Renal cortex interstitium (tissue), 15 donors: ENCODE measurements around the gene GMCL2. TPM values are rescaled to one million over a fixed set of nuclear protein-coding genes. Genes with fewer than 3 reads are reported as not detected.
"Not testable (repeated sequence)": the region's sequence is repeated elsewhere in the genome, so short reads cannot be mapped to it uniquely, and the experiment has no call there.

Source experiments
- DNase-seq, 11 donors: peaks; one replicate each; pipeline ENCODE4 v3.0.0-alpha.2; 2013; ENCODE audit warnings: low read depth in 9 of 11, low spot score in 4 of 11; ENCODE audit errors: extremely low read depth in 1 of 11
- long read RNA-seq, 16 experiments: transcript quantifications; one replicate each; lab custom pipeline, GENCODE V29; 2026
- polyA plus RNA-seq, 3 donors: library from polyadenylated mRNA; unstranded; fragments of 120-200 nt; gene quantifications; one replicate each; pipeline ENCODE4 v1.2.1, GENCODE V29; 2013; ENCODE audit not compliant: insufficient read length in 3 of 3

The GMCL2 gene, protein sequence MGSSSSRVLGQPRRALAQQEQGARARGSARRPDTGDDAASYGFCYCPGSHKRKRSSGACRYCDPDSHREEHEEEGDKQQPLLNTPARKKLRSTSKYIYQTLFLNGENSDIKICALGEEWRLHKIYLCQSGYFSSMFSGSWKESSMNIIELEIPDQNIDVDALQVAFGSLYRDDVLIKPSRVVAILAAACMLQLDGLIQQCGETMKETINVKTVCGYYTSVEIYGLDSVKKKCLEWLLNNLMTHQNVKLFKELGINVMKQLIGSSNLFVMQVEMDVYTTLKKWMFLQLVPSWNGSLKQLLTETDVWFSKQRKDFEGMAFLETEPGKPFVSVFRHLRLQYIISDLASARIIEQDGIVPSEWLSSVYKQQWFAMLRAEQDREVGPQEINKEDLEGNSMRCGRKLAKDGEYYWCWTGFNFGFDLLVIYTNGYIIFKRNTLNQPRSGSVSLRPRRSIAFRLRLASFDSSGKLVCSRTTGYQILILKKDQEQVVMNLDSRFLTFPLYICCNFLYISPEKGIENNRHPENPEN
- polyA plus RNA-seq: under 1 TPM; 0.04 to 0.11 (median 0.08) TPM
- long read RNA-seq, donor 1, partial matches to known transcripts: 0 of 1 reads
- long read RNA-seq, donor 1, other reads (novel, unspliced or antisense): 0 of 1 reads
- long read RNA-seq, donor 2, partial matches to known transcripts: 0 of 2 reads
- long read RNA-seq, donor 2, other reads (novel, unspliced or antisense): 0 of 2 reads
- long read RNA-seq, donor 3: 0 reads
- long read RNA-seq, donor 4: 0 reads
- long read RNA-seq, donor 5: 0 reads
- long read RNA-seq, donor 6: 0 reads
- long read RNA-seq, donor 7: 0 reads
- long read RNA-seq, donor 8: 0 reads
- long read RNA-seq, donor 9, partial matches to known transcripts: 0 of 1 reads
- long read RNA-seq, donor 9, other reads (novel, unspliced or antisense): 0 of 1 reads
- long read RNA-seq, donor 10: 0 reads
- long read RNA-seq, donor 11: 0 reads
- long read RNA-seq, donor 12: 0 reads
- long read RNA-seq, donor 13: 0 reads
- long read RNA-seq, donor 14: 0 reads
- long read RNA-seq, donor 15: 0 reads
- long read RNA-seq, donor 16: 0 reads

- no peak for DNase-seq
Observed at GRCh38 chr5:178187014-178187413, at the start of gene GMCL2. Gene GMCL2 (minus strand): TSS chr5:178187371. CDS start chr5:178187299, 72 bp downstream.

DNA sequence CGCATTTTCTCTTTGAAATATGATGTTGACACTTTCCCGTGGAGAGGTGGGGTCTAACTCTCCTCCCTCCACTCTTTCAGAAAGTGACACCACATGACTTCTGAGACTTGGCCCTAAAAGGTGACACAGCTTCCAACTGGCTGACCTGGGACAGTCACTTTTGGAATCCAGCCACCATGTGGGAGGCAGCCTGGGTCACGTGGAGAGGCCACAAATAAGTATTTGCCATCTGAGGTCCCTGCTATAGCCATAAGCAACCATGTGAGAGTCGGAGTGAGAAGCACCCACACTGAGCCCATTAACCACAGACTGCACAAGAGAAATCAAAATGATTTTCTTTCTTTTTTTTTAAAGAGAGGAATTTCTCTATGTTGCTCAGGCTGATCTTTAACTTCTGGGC is 49.5 kb upstream of the GMCL2 start:
- DNase-seq: peak in 1 of 11 donors; percentile 31

GRCh38 chr5:178236126-178236525 is 49.0 kb upstream of the GMCL2 start:
- no peak for DNase-seq

DNA sequence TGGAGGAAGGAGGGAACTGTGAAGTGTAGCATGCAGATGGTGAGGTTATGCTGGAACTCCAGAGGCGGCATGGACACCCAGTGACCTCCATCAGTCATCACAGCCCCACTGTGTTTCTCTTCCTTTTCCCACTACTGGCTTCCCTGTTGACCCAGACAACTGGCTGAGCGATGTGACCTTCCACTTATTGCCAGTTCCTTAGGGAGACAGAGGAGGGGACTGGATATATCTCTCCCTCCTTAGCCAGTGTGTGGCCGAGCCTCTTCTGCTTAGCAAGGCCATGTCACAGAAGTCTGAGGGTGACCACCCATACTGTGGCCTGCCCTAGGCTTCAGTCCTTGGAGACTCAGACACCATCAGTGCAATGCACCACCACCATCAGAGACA is 48.4 kb upstream of the GMCL2 start:
- DNase-seq: no peak

- peak in 9 of 11 donors; percentile 33 to 65 (median 57) for DNase-seq
Observed at GRCh38 chr5:178234750-178235587, 47.8 kb upstream of the GMCL2 start.

- no peak for DNase-seq
Observed at GRCh38 chr5:178234121-178234749, 47.1 kb upstream of the GMCL2 start.

- DNase-seq: no peak
Observed at GRCh38 chr5:178232920-178233429, 45.8 kb upstream of the GMCL2 start.

DNA sequence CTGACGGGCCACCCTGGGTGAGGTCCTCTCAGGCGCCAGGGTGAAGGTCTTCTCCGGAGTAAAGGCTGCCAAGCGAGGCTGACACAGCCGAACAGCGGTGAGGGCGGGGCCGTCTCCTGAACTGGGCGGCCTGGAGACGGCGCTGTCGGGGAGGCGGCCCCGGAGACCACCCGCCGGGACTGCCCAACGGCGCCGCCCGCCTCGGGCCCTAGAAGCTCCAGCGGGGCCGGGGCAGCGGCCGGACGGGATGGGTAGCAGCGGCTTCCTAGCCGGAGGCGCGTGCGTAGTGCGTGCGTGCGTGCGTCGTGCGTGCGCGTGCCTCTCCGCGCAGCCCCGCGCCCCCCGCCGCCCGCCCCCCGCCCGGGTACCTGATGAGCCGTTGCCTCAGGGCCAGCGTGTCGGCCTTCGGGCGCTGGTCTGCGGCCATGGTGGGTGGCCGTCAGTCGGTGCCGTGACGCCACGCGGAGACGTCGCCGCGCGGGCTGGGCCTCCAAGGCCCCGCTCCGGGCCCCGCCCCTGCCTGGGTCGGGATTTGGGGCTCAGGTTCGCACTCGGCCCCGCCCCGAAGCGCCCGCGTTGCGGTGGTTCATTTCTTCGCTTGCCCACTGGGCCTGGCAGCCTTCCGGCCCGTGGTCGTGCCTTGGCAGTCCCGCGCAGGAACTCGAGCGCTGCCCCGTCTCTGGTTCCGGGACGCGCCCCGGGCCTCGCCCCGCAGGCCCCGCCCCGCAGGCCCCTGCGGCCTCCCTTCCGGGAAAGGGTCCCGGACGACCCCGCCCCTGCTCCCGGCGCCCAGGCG is 45.2 kb upstream of the GMCL2 start, which contains the start of gene PHYKPL:
Gene PHYKPL, minus strand, starts transcription at position 679 of the 796 bp plus-strand sequence. Its CDS starts 252 bp downstream, at position 427.
- DNase-seq: peak in 7 of 11 donors; percentile 17 to 67 (median 54)

DNA sequence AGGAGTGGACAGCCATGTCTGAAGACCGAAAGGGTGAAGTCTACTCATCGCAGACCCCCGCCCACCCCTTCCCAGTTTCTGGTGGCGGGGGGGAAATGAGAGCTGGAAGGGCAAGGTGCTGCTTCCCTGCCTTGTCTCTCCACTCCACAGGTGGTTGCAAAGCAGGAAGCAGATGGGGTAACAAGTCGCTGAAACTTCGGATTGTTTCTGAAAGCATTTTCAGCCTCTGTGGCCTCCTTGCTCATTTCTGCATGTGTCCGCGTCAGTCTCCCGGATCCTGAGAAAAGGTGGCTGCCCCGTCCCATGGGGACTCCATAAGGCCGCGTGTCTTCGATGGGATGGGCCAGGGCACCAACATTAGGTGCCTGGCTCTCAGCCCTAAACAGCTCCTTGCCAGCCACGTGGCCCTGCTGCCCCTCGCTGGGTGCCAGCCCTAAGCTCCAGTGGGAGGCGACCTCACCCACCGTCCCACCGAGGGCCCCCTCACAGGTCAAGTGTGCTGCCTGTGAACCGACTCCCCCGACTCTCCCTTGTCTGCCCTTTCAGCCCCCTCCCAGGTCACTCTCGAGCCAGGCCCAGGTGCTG is 44.5 kb upstream of the GMCL2 start:
- no peak for DNase-seq

GRCh38 chr5:178230879-178231538 is 43.8 kb upstream of the GMCL2 start:
- DNase-seq: no peak

DNA sequence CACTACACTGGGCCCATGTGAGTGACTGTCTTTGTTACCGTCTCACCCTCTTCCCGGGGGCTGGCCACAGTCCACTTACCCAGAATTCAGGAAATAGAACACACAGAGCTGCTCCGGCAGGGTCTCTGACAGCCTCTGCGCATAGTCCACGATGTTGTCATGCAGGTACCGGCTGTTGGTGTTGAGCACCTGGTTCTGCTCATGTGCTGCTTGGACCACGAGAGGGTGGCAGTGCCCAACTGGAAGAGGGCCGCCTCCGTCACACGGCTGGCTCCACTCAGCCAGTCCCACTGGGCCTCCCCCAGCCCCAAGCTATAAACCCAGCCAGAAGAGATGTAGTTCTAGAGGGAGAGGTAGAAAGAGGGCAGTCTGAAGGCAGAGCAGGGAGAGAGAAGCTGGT is 42.7 kb upstream of the GMCL2 start:
- no peak for DNase-seq

DNA sequence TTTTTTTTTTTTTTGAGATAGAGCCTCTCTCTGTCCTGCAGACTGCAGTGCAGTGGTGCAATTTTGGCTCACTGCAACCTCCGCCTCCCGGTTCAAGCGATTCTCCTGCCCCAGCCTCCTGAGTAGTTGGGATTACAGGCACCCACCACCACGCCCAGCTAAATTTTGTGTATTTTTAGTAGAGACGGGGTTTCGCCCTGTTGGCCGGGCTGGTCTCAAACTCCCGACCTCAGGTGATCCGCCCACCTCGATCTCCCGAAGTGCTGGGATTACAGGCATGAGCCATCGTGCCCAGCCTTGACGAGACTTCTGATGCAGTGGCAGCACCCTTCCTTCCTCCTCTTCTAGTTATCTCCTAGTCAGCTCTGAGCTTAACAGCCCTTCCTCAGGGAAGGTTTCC is 41.9 kb upstream of the GMCL2 start:
- DNase-seq: not testable (repeated sequence)

- no peak for DNase-seq
Observed at GRCh38 chr5:178228609-178229008, 41.4 kb upstream of the GMCL2 start.

DNA sequence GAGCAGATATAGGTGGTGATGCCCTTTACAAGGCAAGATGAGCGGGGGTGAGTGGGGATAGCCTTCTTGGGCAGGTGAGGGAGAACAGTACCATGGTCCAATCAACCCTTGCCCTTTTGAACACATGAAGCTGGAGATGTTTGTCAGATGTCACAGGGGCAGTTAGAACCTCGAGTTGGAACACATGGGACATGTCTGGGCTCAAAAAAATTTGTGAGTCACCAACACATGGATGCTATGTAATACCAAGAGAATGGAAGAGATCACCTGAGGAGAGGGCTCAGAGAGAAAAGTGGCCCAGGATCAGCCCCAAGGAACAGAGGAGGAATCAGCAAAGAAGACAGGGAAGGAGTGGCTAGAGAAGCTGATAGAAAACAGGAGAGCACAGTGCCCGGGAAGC is 40.8 kb upstream of the GMCL2 start:
- no peak for DNase-seq

DNA sequence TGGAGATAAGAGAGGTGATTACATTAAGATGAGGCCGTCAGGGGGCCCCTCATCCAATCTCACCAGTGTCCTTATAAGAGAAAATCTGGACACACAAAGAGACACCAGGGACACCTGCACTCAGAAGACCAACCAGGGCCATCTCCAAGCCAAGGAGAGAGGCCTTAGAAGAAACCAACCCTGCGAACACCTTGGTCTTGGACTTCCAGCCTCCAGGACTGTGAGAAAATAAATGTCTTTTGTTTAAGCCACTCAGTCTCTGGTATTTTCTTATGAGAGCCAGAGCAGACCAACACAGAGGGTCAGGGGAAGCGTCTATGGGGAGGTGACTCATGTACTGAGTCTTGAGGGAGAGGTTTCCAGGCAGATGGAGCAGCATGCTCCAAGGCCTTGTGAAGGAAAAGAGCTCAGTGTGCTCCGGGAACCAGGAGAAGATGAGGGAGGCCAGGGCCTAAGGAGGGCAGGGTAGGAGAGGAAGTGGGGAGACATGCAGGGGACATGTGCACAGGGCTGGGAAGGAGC is 40.0 kb upstream of the GMCL2 start:
- no peak for DNase-seq

DNA sequence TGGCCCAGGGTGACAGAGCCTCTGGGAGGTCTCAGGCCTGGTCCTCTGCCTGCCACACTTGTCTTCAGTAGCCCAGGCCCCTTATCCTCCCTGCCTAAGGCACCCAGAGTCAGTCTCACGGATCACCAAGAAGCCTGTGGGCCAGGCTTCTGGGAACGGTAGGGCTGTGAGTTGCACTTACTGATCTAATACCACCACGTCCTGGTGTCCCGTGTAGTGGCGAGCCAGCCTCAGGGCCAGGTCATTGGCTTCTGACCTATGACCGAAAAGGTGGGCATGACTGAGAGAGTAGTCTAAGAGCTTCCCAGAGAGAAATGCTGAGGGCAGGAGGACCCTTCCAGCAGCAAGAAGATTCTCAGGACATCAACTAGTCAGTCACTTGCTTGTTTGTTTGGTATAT is 38.0 kb upstream of the GMCL2 start:
- no peak for DNase-seq
